ENCODE results near the gene OR13H1. TPM values are rescaled to one million over a fixed set of nuclear protein-coding genes. Genes with fewer than 3 reads are reported as not detected.
A peak's percentile ranks its signal among the peaks of the same experiment; 100 is the strongest.

The OR13H1 gene
- polyA plus RNA-seq, 1 of the 3 experiments (the other 2 are of a cell fraction), result not detected

DNA sequence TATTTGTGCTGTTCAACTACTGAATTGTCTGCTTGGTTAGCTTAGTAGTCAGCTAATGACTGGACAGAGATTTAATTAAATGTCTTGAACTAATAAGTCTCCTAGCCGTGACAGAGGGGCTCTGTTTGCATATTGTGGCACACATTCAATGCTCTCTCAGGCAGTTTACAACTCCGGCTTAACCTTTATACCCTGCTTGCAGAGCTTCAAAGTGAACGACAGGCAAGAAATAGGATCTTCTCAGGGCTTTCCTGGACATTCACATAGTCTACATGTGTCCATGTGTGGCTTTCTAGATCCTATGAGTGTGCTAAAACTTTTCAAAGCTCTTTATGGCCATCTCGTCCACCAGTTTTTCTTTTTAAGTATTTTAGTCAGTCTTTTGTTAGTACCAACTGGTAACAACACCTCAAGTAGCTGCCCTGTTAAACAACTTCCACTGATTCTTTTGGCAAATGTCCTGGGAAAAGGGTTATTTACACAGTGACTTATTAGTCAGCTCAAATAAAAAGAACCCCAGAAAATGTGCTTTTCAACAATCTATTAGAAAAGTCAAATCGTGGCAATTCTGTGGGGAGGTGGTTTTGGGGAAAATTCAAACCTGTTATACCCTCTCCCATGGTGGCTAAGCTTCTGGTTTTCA, 28.6 kb downstream of the OR13H1 start:
- TF ChIP-seq MXI1 (IDR thresholded peaks at IDR 0.05; ENCODE audit: low read depth, low read length) (no peak), RCOR1 (IDR thresholded peaks at IDR 0.05; ENCODE audit: low read length) (no peak), CHD2 (IDR thresholded peaks at IDR 0.05; ENCODE audit: low read length, partially characterized antibody) (no peak), FOSL2 (IDR thresholded peaks at IDR 0.05; ENCODE audit: borderline replicate concordance, low read depth) (no peak), TEAD4 (IDR thresholded peaks at IDR 0.05; ENCODE audit: borderline replicate concordance, insufficient read depth) (no peak), RXRA (IDR thresholded peaks at IDR 0.05; ENCODE audit: borderline replicate concordance, low read depth) (no peak), SMC3 (IDR thresholded peaks at IDR 0.05; ENCODE audit: low read depth, low read length) (no peak), TCF12 (IDR thresholded peaks at IDR 0.05) (no peak), NFIC (IDR thresholded peaks at IDR 0.05; ENCODE audit: borderline replicate concordance) (no peak), JUND (IDR thresholded peaks at IDR 0.05) (no peak), FOXJ3 (CRISPR knock-in tag; IDR thresholded peaks at IDR 0.05) (no peak), NRF1 (IDR thresholded peaks at IDR 0.05; ENCODE audit: low read depth, low read length) (no peak), RFX5 (IDR thresholded peaks at IDR 0.05; ENCODE audit: low read length) (no peak), EP300 (IDR thresholded peaks at IDR 0.05; ENCODE audit: borderline replicate concordance in 1 of 2, low read depth in 1 of 2, low read length in 1 of 2) (no peak)
- TF ChIP-seq, protein P1, sequence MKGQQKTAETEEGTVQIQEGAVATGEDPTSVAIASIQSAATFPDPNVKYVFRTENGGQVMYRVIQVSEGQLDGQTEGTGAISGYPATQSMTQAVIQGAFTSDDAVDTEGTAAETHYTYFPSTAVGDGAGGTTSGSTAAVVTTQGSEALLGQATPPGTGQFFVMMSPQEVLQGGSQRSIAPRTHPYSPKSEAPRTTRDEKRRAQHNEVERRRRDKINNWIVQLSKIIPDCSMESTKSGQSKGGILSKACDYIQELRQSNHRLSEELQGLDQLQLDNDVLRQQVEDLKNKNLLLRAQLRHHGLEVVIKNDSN (IDR thresholded peaks at IDR 0.05; ENCODE audit: borderline replicate concordance, low read depth), result no peak
- TF ChIP-seq, protein P2, sequence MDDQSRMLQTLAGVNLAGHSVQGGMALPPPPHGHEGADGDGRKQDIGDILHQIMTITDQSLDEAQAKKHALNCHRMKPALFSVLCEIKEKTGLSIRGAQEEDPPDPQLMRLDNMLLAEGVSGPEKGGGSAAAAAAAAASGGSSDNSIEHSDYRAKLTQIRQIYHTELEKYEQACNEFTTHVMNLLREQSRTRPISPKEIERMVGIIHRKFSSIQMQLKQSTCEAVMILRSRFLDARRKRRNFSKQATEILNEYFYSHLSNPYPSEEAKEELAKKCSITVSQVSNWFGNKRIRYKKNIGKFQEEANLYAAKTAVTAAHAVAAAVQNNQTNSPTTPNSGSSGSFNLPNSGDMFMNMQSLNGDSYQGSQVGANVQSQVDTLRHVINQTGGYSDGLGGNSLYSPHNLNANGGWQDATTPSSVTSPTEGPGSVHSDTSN (IDR thresholded peaks at IDR 0.05), result no peak
- TF ChIP-seq, protein P3, sequence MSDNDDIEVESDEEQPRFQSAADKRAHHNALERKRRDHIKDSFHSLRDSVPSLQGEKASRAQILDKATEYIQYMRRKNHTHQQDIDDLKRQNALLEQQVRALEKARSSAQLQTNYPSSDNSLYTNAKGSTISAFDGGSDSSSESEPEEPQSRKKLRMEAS (IDR thresholded peaks at IDR 0.05; ENCODE audit: low read depth), result no peak
- TF ChIP-seq, protein P4, sequence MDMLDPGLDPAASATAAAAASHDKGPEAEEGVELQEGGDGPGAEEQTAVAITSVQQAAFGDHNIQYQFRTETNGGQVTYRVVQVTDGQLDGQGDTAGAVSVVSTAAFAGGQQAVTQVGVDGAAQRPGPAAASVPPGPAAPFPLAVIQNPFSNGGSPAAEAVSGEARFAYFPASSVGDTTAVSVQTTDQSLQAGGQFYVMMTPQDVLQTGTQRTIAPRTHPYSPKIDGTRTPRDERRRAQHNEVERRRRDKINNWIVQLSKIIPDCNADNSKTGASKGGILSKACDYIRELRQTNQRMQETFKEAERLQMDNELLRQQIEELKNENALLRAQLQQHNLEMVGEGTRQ (IDR thresholded peaks at IDR 0.05; ENCODE audit: borderline replicate concordance, low read depth, low read length), result no peak
- TF ChIP-seq, protein P5, sequence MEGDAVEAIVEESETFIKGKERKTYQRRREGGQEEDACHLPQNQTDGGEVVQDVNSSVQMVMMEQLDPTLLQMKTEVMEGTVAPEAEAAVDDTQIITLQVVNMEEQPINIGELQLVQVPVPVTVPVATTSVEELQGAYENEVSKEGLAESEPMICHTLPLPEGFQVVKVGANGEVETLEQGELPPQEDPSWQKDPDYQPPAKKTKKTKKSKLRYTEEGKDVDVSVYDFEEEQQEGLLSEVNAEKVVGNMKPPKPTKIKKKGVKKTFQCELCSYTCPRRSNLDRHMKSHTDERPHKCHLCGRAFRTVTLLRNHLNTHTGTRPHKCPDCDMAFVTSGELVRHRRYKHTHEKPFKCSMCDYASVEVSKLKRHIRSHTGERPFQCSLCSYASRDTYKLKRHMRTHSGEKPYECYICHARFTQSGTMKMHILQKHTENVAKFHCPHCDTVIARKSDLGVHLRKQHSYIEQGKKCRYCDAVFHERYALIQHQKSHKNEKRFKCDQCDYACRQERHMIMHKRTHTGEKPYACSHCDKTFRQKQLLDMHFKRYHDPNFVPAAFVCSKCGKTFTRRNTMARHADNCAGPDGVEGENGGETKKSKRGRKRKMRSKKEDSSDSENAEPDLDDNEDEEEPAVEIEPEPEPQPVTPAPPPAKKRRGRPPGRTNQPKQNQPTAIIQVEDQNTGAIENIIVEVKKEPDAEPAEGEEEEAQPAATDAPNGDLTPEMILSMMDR (IDR thresholded peaks at IDR 0.05), result no peak
- TF ChIP-seq, protein P6, sequence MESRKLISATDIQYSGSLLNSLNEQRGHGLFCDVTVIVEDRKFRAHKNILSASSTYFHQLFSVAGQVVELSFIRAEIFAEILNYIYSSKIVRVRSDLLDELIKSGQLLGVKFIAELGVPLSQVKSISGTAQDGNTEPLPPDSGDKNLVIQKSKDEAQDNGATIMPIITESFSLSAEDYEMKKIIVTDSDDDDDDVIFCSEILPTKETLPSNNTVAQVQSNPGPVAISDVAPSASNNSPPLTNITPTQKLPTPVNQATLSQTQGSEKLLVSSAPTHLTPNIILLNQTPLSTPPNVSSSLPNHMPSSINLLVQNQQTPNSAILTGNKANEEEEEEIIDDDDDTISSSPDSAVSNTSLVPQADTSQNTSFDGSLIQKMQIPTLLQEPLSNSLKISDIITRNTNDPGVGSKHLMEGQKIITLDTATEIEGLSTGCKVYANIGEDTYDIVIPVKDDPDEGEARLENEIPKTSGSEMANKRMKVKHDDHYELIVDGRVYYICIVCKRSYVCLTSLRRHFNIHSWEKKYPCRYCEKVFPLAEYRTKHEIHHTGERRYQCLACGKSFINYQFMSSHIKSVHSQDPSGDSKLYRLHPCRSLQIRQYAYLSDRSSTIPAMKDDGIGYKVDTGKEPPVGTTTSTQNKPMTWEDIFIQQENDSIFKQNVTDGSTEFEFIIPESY (IDR thresholded peaks at IDR 0.05; ENCODE audit: borderline replicate concordance, low read depth), result no peak
- peak overlapping the region in 1 of 2 experiments; percentile 61; a peak in 1 of 4 replicates for H3K27ac ChIP-seq (ENCODE audit: low read depth in 2 of 2, low read length in 1 of 2)
- no peaks in the 10 kb centered on the region for H4K20me1 ChIP-seq (ENCODE audit: insufficient read depth)
- DNase-seq, result no peak
- no peaks in the 10 kb centered on the region for H3K36me3 ChIP-seq (replicated peaks in 1 of 2; ENCODE audit: control insufficient read depth in 1 of 2, insufficient read depth in 2 of 2, low read length in 1 of 2)
- H3K79me2 ChIP-seq (ENCODE audit: insufficient read depth), result peaks cover 13% of the 10 kb centered on the region; the same call in 1 of the 2 replicates
- H3K4me2 ChIP-seq, result no peak overlapping the region
- H3K4me3 ChIP-seq (ENCODE audit: low read depth in 2 of 2, low read length in 1 of 2), result no peak overlapping the region
- no peaks in the 10 kb centered on the region for H3K9me2 ChIP-seq
- H3K27me3 ChIP-seq (ENCODE audit: insufficient read depth), result no peaks in the 10 kb centered on the region
- 43% methylated on average over 5 of the region's 5 CpGs for WGBS (ENCODE audit: low lambda C conversion rate)
- peaks cover 13% of the 10 kb centered on the region for H3F3A ChIP-seq (replicated peaks; ENCODE audit: insufficient read depth)
- no peak overlapping the region for H2AFZ ChIP-seq (ENCODE audit: low read depth)
- H3K9ac ChIP-seq, result no peak overlapping the region
- CTCF ChIA-PET, result interaction anchor here (0.9 to 1.4 kb wide), 2 partner anchors 13 to 15 kb away, joined by 3 read pairs; no protein-coding TSS in a partner anchor
- POLR2A ChIA-PET, result no interaction called here
- peaks cover 0 to 17% of the 10 kb centered on the region in 2 experiments; a peak in 1 of 4 replicates for H3K4me1 ChIP-seq (ENCODE audit: control insufficient read depth in 1 of 2, insufficient read depth in 2 of 2, low read depth in 1 of 2, low read length in 1 of 2)
- H3K9me3 ChIP-seq, result no peaks in the 10 kb centered on the region

Measured in SK-N-SH (cell line).